Measurements from ENCODE around the gene MLANA. TPM values are rescaled to one million over a fixed set of nuclear protein-coding genes. Genes with fewer than 3 reads are reported as not detected.

The MLANA gene
- total and polyA plus RNA-seq, 10 of the 15 experiments (the other 5 are each of a cell fraction or from before 2014, with no cell fraction given), result 0.11 to 0.26 (median 0.13) TPM; not detected in 6

GRCh38 chr9:5842929-5843793, 47.5 kb upstream of the MLANA start (continued):
- no peak for TF ChIP-seq E2F4 (IDR thresholded peaks at IDR 0.05; ENCODE audit: low read depth, low read length)

GRCh38 chr9:5843794-5844471, 46.8 kb upstream of the MLANA start:
- Histone ChIP-seq H3K9ac (ENCODE audit: control insufficient read depth, insufficient read depth, low read length) (no peak overlapping the region), H3K4me2 (ENCODE audit: control insufficient read depth, insufficient read depth) (no peak overlapping the region; the same call in 1 of the 2 replicates)
- CTCF ChIA-PET, result interaction anchor here (1.9 to 4.6 kb wide), 3 partner anchors 7 to 11 kb away, joined by 8 to 53 read pairs (median 14); partner anchors contain the start of gene ERMP1

More at GRCh38 chr9:5843794-5844471, 46.8 kb upstream of the MLANA start:
- BruUV-seq (replicated peaks), result no TSS peak
- peak; percentile 31 for ATAC-seq
- H3K36me3 ChIP-seq (ENCODE audit: control insufficient read depth in 2 of 2, insufficient read depth in 2 of 2, low read length in 1 of 2), result no peaks in the 10 kb centered on the region
- 37% methylated on average over 8 of the region's 8 CpGs for WGBS (ENCODE audit: insufficient coverage, insufficient replicate concordance, low lambda C conversion rate, missing lambda C conversion rate)
- H3K27me3 ChIP-seq (replicated peaks in 1 of 2; ENCODE audit: control insufficient read depth in 2 of 2, insufficient read depth in 2 of 2, low read length in 1 of 2), result no peaks in the 10 kb centered on the region
- RAD21 ChIA-PET (ENCODE audit: unreplicated experiment), result interaction anchor here (0.9 to 4.0 kb wide), 5 partner anchors 8 to 104 kb away, joined by 3 to 42 read pairs (median 8); partner anchors contain the start of gene ERMP1
- SMC1A ChIA-PET (ENCODE audit: uncharacterized antibody, unreplicated experiment), result interaction anchor here (1.0 to 4.7 kb wide), 3 partner anchors 8 to 12 kb away, joined by 3 to 75 read pairs (median 32); partner anchors contain the start of gene ERMP1
- H3K4me3 ChIP-seq, result no peak overlapping the region
- intact Hi-C loops (cut with micrococcal nuclease; ENCODE audit: unreplicated experiment) (no loop called here), in situ Hi-C loops (cut with MboI) (no loop called here)
- FAIRE-seq, result no peak
- DNase-seq (ENCODE audit: low read depth, low spot score), result no peak
- H2AFZ ChIP-seq (ENCODE audit: control insufficient read depth, low read depth, low read length), result peak overlapping the region; percentile 74
- no peaks in the 10 kb centered on the region for H4K20me1 ChIP-seq (ENCODE audit: control insufficient read depth, insufficient read depth)
- peak overlapping the region; percentile 38; the same call in 1 of the 2 replicates for H3K27ac ChIP-seq (ENCODE audit: control insufficient read depth, insufficient read depth)
- peaks cover 3% of the 10 kb centered on the region; the same call in 2 of the 3 replicates for H3K9me3 ChIP-seq (replicated peaks; ENCODE audit: control insufficient read depth, insufficient read depth, low read length)
- POLR2A ChIA-PET, result interaction anchor here (0.6 to 3.3 kb wide), 7 partner anchors 7 to 16 kb away, joined by 3 to 14 read pairs (median 4); partner anchors contain the start of gene ERMP1
- no peak for TF ChIP-seq HDAC2 (IDR thresholded peaks at IDR 0.05)
- no peak for TF ChIP-seq TCF7 (IDR thresholded peaks at IDR 0.05; ENCODE audit: borderline replicate concordance)
- no peak for TF ChIP-seq SREBF2 (IDR thresholded peaks at IDR 0.05; ENCODE audit: low read length)
- no peak for TF ChIP-seq EZH2 (IDR thresholded peaks at IDR 0.05; ENCODE audit: borderline replicate concordance, control insufficient read depth, low read depth, low read length)
- TF ChIP-seq ZSCAN29 (IDR thresholded peaks at IDR 0.05), result no peak
- TF ChIP-seq MXI1 (IDR thresholded peaks at IDR 0.05; ENCODE audit: low read depth, low read length), result no peak
- TF ChIP-seq CBX3 (IDR thresholded peaks at IDR 0.05; ENCODE audit: borderline replicate concordance, low read depth), result no peak
- TF ChIP-seq NFYA (IDR thresholded peaks at IDR 0.05; ENCODE audit: borderline replicate concordance, low read depth, low read length), result no peak
- no peaks in the 10 kb centered on the region for H3K79me2 ChIP-seq (ENCODE audit: control insufficient read depth, insufficient read depth, low read length)
- H3K4me1 ChIP-seq (ENCODE audit: control insufficient read depth, insufficient read depth, low read length), result peaks cover 43% of the 10 kb centered on the region
